Glomerular visceral epithelial cell (primary cell): ENCODE data around the gene ERI2.
"Not testable (repeated sequence)": the region's sequence is repeated elsewhere in the genome, so short reads cannot be mapped to it uniquely, and the experiment has no call there.

Experiments used
- DNase-seq: peaks from one replicate; pipeline ENCODE4 v3.0.0-alpha.2; 2016; ENCODE audit errors: extremely low spot score

ERI2 gene

DNA sequence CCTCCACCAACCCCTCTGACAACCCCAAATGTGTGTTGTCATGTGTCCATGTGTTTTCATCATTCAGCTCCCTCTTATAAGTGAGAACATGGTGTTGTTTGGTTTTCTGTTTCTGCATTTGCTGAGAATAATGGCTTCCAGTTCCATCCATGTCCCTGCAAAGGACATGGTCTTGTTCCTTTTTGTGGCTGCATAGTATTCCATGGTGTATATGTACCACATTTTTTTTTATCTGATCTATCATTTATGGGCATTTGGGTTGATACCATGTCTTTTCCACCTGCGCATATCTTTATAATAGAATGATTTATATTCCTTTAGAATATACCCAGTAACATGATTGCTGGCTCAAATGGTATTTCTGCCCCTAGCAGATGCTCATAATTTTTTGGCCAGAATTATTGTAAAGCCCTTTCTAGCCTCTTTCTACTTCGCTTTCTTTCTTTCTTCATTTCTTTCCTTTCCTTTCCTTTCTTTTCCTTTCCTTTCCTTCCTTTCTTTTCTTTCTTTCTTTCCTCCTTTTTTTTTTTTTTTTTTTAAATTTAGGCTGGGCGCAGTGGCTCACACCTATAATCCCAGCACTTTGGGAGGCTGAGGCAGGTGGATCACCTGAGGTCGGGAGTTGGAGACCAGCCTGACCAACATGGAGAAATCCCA lies 12.8 kb upstream of the ERI2 start:
- no peak for DNase-seq

DNA sequence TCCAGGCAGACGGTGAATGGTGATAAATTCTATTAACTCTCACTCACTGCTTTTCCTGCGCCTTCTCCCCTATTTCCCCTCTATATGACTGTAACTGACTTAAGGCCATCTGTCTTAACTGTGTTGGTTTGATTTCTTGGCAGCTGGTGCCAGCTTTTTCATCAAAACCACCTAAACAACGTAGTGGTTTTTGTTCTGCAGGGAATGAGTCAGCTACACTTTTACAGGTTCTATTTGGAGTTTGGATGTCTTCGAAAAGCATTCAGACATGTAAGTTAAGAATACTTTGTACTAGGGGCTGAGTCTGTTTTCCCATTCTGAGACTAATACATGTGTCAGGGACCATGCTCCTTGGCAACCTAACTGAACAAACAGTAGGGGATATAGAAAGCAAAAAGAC lies 8.5 kb upstream of the ERI2 start:
- DNase-seq, result no peak

DNA sequence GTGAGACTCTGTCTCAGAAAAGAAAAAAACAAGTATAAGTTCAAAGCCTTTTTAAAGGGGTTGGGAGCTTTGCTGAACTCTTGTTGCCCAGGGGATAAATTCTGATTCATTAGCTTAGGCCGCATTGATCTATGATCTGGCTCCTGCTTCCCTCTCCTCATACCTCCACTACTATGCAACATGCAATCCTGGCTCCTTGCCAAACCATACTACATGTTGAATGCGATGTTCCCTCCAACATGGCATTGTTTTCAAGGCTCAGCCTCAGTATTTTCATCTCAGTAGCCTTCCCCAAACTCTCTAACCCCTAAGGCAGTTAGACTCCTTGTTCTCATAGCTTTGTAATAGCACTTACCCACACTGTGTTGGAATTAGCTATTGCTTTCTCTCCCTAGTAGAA lies 6.2 kb upstream of the ERI2 start:
- DNase-seq, result no peak

DNA sequence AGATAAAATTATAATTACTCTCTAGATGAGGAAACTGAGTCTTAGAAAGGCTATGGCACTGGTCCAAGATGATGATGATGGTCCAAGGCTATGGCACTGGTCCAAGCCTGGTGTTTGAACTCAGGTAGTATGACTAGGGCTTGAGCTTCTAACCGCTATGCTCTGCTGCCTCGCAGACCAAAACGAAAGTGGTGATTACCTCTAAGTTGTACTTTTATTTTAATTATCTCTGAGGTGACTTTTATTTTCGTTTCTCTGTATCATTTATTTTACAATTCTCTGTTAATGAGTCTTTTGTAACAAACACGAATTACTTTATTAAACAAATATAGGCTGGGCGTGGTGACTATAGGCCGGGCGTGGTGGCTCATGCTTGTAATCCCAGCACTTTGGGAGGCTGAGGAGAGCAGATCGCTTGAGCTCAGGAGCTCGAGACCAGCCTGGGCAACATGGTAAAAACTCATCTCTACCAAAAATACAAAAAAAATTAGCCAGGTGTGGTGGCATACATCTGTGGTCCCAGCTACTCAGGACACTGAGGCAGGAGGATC lies 5.7 kb upstream of the ERI2 start:
- DNase-seq, result no peak

DNA sequence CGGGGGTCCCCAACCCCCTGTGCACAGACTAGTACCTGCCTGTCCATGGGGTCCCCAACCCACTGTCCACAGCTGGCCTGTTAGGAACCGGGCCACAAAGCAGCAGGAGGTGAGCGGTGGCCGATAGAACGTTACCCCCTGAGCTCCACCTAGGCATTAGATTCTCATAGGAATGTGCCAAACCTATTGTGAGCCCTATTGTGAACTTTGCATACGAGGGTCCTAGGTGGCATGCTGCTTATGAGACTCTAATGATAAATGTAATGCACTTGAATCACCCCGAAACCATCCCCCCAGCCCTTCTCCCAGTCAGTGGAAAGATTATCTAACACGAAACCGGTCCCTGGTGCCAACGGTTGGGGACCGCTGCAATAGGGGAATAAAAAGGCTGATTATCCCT lies 1.6 kb upstream of the ERI2 start:
- no peak for DNase-seq

DNA sequence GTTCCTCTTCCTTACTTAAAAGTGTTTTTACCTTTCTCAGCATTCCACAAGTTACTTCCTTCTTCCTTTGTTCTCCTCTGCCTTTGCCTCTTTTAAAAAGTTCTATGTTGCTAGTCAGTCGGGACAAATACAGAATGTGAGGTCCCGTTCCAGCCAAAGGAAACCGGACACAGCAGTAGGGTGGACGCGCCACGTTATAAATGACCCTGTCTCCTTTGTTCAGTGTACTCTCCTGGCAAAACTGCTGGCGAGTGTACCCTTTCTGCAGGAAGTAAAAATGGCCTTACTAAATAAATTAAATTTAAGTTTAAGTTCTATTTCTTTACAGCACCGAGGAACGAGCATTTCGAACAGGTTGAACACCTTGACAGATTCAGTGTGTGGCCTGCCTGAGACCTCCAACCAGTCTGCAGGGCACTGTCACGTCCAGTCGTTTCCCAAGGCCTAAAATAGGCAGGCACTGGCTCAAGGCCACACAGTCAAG lies 546 bp downstream of the ERI2 start:
- not testable (repeated sequence) for DNase-seq

DNA sequence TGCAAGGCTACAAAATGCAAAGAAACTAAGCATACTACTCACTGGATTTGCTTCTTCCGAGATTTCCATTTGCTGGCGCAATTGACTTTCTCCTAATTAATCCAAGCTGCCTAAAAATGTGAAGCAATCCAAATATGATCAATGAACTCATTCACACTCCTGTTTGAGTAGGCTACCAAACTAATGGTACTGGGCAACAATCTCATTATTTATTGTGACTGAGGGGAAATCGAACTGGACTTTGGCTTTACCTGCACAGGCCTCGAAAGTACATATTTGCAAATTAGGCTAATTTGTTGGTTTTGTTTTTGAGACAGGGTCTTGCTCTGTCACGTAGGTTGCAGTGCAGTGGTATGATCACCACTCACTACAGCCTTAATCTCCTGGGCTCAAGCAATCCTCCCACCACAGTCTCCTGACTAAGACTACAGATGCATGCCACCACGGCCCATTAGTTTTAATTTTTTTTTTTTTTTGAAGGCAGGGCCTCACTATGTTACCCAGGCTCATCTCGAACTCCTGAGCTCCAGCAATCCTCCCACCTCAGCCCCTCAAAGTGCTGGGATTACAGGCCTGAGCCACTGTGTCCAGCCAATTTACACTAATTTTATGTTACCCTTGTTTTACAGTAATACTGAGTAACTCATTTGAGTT lies 2.6 kb downstream of the ERI2 start:
- DNase-seq, result peak; percentile 35

DNA sequence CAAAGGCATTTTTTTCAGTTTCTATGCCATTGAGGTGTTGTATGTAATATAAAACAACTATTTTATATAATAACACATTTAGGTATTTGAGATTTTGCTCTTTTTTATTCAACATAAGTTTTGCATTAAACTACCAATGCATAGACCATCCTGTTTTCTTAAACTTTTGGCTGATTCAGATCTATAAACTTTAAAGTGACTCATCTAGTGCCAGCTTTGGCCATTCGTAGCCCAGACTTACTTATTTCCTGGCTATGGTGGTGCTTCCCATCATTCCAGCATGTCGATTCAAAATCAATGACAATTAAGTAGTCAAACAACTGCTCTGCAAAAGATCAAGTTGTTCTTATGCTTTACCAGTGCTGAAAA lies 3.1 kb downstream of the ERI2 start:
- no peak for DNase-seq

DNA sequence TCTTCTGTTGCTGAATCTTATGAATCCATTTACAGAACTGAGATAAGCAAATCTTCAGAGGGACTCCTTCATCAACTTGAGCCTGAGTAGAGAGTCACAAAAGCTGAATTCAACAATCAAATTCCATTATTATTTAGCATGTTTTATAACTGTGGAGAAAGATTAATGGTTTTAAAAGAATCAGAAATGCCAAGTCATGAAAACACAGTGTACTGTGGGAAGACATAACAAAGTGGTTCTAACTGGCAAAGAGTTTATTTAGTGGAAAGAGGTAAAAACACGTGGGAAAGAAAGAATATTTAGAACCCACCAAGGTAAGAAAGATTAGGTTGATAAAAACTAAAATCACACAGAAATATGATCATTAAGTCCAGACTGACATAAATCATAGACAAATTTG lies 5.0 kb downstream of the ERI2 start:
- no peak for DNase-seq

DNA sequence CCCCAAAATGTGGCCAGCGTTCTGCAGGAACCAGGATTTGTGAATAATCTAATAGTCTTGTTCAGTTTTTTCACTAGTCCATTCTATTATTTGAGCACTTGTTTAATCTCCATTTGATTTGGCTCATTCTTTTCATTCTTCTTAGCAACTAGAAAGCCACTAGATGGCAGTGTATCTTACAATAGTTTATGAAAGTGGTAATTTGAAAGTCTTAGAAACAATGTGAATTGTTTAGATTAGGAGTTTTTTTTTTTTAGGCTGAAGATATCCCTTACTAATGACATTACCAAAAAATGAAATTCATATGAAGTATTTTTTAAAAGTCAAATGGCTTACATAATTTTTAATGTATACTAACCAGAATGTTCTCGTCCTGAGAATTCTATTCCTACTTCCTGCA lies 6.7 kb downstream of the ERI2 start:
- no peak for DNase-seq

DNA sequence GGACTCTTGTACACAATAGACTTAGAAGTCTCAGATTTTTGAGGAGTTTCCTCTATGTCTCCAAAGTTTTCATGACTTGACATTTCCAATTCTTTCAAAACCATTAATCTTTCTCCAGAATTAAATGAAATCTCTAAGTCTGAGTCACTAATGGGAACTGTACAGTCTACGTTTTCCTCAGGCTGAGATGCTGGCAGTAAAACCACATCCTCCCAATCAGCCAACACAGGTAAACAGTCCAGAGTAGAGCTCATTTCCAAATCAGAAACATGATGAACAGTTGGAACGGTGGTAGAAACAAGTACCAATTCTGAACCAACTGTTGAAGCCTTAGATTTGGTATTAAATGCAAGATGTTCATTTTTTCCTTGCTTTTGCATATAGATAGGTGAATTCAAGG lies 7.9 kb downstream of the ERI2 start:
- DNase-seq, result no peak

DNA sequence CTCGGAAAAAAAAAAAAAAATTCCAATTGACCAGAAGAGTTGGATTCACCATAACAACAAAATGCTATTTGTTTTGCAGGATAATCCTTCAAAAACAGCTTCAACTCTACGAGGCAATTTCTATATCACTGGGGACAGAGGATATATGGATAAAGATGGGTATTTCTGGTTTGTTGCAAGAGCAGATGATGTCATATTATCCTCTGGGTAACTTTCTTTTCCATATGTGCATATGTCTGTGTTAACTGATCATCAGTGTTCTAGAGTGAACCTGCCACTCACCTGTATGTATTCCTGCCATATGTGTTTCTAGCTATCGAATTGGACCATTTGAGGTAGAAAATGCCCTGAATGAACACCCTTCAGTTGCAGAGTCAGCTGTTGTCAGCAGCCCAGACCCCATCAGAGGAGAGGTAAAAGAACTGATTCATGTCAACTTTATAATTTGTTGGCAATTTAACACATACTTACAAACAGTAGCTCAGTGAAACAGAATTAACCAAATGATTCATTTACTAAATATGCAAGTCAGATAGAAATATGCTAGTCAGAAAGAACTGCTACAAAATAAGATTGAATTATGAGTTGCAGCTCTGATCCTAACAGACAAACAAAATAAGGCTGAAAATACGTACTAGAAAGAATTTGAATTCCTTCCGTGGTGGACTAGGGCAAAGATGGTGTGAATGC lies 14.2 kb downstream of the ERI2 start:
- DNase-seq, result no peak

DNA sequence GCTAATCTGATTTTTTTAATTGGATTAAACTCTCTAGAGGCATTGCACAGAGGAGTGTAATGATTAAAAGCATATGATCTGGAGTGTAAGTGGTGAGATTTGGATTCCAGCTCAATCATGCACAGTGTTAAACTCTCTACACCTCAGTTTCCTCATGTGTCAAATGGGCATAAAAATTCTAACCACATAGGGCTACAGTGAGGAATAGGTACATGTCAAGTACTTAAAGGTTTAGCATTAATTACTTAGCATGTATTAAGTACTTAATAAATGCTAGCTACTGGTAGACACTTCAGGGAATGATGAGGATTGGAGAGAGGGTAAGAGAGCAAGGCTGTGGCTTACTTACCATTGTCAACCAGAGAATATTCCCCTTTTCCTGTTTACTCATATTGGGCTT lies 17.1 kb downstream of the ERI2 start:
- DNase-seq, result no peak

DNA sequence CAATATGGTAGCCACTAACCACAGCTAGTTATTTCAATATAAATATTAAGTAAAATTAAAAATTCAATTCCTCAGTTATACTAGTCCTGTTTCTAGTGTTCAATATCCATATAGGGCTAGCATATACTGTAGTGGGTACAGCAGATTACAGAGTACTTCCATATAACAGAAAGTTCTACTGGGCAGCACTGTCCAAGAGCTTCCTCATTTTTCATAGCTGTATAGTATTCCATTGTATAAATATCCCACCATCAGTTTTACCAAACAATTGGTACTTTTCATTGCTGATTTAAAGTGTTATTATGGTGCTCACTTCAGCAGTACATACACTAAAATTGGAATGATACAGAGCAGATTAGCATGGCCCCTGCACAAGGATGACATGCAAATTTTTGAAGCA lies 22.1 kb downstream of the ERI2 start:
- no peak for DNase-seq

DNA sequence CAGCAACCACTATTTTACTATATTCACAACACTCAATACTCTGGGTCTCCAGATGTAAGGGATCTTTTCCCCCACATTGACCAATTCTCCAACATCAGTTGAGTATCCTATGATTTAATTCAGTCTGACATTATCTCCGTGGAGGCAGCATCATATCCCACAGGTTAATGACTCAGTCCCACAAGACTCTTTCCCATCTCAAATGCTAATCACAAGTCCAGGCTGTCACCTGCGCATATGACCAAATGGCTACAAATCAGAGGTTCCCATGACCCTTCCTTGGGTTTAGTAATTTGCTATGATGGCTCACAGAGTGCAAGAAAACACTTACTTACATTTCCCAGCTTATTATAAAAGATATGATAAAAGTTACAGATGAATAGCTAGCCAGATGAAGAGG lies 23.8 kb downstream of the ERI2 start:
- DNase-seq, result no peak

DNA sequence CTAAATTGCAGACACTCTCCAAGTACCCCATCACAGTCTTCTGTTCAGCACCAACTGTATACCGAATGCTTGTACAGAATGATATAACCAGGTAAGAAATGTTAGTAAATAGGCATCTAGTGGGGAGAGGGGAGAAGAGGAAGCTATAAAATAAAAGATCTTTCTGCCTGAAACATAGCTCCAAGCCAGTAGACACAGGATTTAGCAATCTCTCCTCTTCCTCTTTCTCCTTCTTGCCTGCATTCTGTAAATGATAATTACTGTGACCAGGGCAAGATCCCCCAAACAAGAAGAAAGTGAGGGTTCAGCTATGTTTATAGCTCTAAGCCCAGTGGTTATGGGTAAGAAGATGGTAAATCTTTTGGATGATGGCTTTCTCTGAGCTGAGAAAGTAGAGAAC lies 24.6 kb downstream of the ERI2 start:
- DNase-seq, result no peak

DNA sequence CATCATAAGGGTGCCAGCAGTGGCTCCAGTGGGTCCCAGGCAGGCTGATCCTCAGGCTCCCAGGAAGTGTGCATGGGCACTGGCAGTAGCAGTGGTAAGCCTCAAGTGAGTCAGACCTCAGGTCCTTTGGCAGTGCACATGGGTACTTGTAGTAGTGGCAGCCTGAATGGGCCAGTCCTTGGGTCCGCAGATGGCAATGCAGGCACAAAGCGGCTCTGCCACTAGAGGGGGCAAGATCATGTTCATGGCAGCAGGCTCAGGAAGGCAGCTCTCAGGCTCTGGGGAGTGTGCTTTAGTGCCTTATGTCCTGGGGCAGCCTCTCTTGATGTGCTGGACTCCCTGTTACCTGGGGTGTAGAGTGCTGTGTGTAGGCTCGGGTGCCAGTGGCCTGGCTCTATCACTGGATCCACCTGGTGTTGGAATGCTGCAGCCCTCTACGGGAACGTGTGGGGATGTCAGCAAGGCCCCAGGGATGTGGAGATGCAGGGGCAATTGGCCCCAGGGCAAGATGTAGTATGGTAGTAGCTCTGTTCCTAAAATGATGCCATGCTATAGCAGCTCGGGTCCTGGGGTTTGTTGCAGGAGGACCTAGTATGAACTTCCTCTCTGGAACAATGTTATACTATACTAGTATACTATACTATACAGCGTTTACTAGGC lies 31.4 kb downstream of the ERI2 start:
- peak; percentile 73 for DNase-seq

DNA sequence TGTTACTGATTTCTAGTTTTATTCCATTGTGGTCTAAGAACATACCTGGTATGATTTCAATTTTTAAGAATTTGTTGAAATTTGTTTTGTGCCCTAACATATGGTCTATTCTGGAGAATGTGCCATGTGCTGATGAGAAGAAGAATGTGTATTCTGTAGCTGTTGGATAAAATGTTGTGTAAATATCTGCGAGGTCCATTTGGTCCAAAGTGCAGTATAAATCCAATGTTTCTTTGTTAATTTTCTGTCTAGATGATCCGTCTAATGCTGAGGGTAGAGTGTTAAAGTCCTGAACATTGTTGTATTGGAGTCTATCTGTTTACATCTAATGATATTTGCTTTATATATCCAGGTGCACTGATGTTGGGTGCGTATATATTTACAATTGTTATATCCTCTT lies 32.6 kb downstream of the ERI2 start:
- DNase-seq, result no peak

DNA sequence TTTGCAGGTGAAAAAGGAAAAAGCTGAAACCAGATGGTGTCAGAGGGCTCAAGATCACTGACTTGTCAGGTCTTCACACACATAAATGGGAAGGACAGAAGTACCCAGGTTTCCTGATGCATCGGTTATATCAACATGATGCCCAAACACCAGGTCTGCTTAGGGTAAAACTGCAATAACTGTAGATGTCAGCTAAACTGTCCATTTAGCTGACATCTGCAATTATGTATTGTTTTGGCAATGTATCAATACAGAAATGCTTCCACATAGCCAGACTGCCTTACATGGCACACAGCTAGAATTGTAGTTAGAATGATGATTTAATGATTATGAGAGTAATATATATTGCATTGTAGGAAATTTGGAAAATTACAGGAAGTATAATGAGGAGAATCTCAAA lies 37.5 kb downstream of the ERI2 start:
- DNase-seq, result no peak

DNA sequence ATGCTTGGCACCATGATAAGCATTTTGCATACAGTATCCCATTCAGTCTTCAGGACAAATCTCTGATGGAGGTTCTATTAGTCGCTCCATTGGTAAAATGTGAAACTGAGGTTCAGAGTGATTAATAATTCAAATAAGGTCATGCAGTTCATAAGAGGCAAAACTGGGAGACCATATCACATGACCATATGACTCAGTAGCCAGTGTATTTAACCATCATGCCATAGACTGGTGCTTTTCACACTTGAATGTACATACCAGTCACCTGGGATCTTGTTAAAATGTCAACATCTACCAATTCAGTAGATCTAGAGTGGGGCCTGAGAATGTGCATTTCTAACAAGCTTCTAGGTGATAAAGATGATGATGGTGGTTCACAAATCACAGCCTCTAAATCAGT lies 38.2 kb downstream of the ERI2 start:
- no peak for DNase-seq

DNA sequence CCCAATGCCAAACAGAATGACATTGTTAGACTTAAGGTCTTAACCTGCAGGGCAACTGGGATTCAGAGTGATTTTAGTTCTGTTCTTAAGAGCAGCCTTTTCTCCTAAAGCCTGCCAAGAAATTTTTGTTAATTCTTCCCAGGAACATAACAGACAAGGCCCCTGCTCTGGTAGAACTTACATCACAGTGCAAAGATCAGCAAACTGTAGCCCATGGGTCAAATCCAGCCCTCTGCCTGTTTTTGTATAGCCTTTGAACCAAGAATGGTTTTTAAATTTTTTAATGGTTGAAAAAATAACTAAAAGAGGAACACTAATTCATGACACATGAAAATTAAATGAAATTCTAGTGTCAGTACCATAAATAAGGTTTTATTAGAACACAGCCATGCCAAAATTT lies 38.7 kb downstream of the ERI2 start:
- no peak for DNase-seq

DNA sequence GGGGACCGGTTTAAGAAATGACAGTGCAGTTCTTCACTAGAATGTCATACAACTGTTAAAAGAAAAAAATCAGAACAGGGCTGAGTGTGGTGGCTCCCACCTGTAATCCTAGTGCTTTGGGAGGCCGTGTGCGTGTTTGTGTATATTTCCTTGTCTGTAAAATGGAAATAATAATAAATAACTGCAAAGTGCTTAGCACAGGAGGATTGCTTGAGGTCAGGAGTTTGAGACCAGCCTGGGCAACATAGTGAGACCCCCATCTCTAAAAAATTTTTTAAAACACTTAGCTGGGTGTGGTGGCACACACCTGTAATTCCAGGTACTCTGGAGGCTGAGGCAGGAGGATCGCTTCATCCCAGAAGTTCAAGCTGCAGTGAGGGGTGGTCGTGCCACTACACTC lies 40.0 kb downstream of the ERI2 start:
- no peak for DNase-seq

DNA sequence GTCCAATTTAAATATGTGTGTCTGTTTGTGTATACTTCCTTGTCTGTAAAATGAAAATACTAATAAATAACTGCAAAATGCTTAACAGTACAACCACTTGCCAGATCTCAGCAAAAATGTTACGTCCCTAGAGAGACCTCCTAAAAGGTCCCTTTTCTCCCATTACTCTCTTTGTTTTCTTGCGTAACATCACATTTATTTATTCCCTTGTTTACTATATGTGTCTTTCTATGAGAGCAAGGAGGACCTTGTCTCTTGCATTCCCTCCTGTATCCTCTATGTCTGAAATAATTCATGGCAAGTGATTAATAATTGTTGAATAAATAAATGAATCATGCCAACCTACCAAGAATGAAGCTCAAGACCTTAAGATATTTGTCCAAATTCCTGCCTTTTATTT lies 40.5 kb downstream of the ERI2 start:
- no peak for DNase-seq
